ENCODE results near the gene TGFBR3.

Gene TGFBR3

DNA sequence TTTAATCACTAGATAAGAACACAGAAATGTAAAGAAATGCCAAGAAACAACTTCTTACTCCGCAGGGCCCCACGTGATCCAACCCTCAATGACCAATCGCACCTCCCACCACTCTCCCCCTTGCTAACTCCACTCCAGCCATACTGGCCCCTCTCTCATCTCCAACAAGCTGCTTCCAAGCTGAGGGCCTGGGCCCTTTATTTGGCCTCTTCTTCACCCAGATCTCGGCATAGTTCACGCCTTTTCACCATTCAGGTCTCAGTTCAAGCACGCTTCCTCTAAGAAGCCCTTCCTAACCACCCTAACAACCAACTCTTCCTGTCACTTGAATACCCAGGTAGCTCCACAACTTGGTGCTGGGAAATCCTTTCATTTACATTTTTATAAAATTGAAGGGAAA, 110.7 kb downstream of the TGFBR3 start:
- no peak for DNase-seq

GRCh38 chr1:91774520-91775203, 111.3 kb downstream of the TGFBR3 start:
- no peak for DNase-seq

- no peak for DNase-seq
Measured at GRCh38 chr1:91771717-91772116, 114.2 kb downstream of the TGFBR3 start.

DNA sequence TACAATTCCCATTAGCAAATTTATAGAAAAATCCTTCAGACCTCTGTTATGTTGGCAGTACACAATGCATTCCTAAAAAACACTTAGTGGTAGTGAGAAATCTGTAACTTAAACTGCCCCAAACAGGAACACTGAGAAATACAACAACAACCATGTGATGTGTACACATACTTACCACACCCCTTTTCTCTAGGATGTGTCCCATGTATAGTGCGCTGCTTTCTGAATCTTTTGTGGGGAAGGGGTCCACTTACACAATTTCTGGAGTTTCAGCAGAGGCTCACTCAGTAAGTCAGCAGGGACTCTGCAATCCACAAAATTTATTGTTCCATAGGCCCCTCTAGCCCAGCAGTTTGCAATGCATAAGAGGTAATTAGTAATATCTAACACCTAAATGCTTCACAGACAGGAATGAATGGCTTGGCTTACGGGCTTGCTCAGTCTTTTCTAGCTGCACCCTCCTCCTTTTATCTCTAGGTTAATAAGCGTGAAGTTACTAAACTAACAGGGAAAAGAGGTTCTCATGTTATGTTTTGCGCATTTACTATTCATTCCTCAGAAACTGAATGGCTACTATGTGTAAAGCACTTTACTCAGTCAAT, 115.2 kb downstream of the TGFBR3 start:
- DNase-seq = no peak

- DNase-seq = no peak
Measured at GRCh38 chr1:91769742-91770141, 116.2 kb downstream of the TGFBR3 start.

DNA sequence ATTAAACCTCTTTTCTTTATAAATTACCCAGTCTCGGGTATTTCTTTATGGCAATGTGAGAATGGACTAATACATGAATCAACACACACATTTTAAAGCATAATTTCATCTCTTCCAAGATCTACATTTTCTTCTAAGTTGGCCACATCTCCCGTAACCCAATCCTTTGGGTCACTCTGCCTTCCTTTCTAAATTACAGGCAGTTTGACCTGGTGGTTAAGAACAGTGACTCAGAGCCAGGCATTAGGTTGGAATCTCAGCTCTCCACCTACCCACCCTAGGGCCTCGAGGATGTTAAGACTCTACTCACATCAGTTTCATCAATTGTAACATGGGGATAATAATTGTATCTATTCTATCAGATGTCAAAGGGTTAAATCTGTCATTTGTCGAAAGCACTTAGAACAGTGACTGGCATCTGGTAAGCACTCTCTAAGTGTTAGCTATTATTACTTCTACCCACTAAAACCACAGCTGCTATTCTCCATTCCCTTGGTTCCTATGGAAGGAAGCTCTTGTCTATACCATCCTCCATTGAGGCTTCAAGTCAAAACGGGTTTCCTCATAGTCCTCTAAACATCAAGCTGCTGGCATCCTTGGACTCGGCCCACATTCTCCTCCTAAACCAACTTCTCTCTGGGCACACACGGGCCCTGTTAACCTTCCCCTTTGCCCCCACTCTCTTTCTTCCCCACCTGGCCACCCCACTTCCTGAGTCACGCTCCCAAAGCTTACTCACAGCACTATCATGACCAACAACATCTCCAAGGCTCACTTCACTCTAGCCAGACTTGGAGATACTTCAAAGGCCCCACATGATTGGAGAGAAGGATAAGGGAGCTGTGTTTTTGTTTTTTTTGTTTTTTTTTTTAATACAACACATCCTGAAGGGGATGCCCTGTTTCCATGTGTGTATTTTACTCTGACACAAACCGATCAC, 116.9 kb downstream of the TGFBR3 start:
- DNase-seq = no peak

DNA sequence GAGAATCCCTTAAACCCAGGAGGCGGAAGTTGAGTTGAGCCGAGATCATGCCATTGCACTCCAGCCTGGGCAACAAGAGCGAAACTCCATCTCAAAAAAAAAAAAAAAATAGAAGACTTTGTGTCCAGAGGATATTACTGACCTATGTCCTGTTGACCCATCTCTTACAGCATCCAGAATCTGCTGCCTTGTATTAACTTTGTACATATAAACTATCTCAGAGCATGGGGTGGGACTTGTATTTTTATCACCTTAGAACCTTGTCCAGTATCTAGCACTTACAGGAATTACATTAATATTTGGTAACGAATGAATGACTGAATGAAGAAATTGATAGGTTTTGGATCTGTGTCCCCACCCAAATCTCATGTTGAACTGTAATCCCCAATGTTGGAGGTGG, 117.8 kb downstream of the TGFBR3 start:
- no peak for DNase-seq

DNA sequence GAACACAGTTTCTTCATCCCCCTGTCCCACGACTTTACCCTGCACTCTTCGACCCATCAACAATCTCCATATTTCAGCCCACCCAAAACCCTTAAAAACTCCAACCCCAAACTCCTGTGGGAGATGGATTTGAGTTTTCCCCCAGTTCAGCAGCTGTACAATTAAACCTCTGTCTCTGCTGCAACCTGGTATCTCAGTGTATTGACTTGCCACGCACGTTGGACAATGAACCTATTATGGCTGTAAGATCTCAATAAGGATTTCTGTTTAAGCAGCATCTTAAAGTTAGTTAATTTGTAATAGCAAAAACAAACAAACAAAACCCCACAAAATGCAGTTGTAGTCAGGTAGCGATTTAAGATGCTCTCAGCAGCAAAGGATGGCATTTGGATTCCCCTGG, 119.1 kb downstream of the TGFBR3 start:
- DNase-seq = no peak

- DNase-seq = no peak
Measured at GRCh38 chr1:91765880-91766443, 120.0 kb downstream of the TGFBR3 start.

- DNase-seq = no peak
Measured at GRCh38 chr1:91765293-91765692, 120.7 kb downstream of the TGFBR3 start.

- no peak for DNase-seq
Measured at GRCh38 chr1:91764471-91765115, 121.4 kb downstream of the TGFBR3 start.

DNA sequence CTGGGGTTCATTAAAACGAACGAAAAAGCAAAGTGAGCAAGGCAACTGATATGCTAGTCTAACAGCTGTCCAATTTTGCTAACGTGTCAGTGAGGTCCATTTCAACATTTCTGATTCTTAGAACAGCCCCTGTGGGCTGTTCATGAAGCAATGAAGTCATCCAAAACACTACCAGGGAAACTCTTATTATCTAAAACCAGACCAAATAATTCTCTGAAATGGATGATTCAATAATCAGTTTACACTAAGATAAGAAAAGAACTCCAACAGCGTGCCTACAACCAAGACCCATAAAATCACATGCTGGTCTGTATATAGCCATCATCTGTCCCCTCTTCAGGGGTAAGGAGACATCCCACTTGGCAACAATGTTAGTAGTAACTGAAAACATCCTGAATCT, 122.7 kb downstream of the TGFBR3 start:
- no peak for DNase-seq

DNA sequence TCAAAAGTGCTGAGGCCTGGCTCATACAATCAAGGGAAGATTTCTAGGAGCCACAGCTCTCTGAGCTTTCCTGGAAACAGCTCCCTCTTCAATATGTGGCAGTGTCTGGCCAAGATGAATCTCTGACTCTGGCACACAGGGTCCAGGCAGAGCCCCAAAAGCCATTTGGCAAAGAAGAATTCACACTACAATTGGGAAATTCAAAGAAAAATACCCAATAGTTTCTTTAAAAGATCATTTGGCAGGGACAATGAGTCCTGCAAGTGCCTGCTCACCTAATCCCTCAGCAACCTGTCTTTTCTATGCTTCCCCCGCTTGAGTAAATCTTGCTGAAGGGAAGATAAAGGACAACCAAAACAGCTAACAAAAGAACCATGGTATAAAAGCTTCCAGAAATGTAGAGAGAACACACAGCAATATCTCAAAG, 124.6 kb downstream of the TGFBR3 start:
- DNase-seq = no peak

GRCh38 chr1:91760512-91760911, 125.4 kb downstream of the TGFBR3 start:
- no peak for DNase-seq

- no peak for DNase-seq
Measured at GRCh38 chr1:91759076-91759475, 126.9 kb downstream of the TGFBR3 start.

DNA sequence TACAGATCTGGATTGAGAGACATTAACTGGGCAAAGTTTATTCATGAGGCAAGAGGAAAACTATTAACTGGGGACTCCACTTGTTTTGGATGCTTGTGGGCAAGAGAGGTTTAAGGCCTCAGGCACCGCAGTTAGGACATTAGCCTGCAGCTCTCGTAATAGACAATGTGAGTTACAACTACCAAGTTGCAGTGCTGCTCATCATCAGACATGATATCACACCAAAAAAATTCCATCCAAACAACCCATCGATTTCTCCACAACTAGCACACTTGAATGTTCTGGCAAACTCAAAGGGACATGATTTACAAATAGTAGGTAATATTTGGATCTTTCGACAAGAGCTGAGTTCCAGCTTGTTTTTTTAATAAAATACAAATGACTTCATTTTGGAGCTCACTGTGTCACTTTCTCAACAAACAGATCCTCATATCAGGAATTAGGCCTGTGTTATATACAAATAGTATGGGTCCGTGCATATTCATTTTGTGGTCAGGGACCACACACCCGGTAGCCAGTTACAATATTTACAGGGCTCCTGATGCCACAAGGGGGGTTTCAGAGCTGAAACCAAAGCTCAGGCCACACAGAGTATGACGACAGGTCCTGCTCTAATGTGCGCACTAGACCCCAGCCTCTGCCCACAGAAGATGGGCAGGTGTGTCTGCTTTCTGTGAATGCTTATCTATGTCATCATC, 128.0 kb downstream of the TGFBR3 start:
- no peak for DNase-seq

DNA sequence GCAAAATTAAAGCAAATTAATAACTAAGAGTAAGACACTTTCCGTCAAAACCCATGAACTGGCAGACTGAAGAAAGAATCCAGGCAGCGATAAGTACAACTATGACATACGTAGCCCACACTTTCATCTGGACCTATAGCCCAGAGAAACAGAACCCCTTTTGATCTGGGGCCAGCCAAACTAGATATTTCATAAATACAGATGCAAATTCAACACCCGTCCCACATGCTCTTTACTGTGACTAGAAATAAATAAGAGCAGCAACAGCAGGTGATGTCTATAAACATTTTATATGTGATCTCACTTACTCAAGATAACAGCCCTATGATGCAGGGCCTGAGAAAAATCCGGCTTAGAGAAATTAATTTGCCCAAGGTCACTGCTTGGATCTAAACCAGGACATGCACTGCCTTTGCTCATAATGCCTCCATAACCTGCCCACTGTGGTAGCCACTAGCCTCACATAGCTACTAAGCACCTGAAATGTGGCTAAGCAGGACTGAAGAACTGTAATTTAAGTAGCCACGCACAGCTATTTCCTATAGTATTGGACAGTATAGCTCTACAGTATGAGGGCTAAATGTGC, 130.2 kb downstream of the TGFBR3 start:
- DNase-seq = no peak

DNA sequence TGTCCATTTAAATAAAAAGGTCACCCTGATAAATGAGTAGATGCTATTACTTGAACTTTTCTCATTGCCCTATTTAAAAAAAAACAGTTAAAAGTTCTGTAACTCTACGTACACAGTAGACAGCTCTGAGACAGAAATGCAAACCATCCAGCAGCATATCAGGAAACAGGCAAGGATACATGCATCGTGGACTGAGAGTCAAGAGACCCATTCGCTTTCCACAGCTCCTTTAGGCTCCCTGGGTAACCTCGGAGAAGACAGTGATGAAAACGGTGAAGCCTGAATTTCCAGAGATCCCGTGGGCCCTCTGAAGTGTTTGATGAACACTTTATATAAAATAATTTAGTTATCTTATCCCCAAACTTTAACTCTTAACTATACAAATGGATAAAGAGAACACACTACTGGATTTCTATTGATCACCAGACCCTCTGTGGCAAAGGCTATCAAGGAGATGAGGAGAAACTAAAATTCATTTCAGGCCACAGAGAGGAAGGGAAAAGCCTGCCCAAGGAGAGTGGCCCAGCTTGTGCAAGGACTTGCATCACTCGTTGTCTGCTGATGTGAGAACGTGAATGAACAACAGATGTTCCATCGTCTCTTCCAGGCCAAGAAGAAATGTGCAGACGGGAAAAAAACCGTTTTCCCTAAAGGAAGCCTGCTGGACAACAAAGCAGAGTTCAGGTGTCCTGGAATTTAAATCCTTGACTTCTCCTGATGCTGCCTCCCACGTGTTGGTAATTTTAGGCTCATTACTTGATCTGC, 131.0 kb downstream of the TGFBR3 start:
- DNase-seq = no peak

DNA sequence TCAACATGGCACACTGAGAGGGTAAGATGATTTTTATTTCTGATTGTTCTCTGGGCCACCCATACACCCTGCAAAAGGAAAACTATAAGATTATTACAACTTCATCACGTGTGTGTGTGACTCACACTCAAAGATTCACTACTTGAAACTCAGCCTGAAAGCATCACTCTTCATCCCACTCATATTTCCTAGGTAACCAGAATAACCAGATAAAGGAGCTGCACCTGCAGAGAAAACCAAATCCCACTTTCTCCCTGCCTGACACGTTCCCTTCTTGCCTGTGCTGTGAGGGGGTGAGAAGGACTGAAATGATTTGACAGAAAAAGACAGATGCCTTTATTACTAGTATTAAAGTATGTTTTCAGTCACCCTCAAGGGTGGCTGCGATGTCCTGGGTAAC, 131.6 kb downstream of the TGFBR3 start:
- DNase-seq = no peak

DNA sequence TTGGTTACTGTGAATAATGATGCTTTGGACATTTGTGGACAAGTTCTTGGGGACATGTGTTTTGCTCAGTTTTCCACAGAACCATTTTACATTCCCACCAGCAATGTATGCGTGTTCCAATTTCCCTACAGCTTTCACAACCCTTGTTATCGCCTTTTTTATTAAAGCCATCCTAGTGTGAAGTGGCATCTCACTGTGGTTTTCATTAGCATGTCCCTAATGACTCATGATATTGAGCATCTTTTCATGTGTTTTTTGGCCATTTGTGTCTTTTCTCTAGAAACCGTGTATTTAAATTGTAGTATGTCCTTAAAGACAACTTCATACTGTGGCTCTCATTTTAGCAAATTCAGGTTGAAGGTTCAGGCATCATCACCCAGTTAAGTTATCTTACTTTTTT, 132.1 kb downstream of the TGFBR3 start:
- no peak for DNase-seq

GRCh38 chr1:91752324-91752723, 133.6 kb downstream of the TGFBR3 start:
- DNase-seq = no peak
